A549 (cell line): ENCODE measurements around the gene BMP7.

Source experiments
- BCL3 ChIP-seq: fragments of >200 bp; sonication (Bioruptor Twin); formaldehyde crosslinking; IDR thresholded peaks from 3 replicates; pipeline ENCODE4 v1.6.1; 2016
- BHLHE40 ChIP-seq: IDR thresholded peaks from 2 replicates; pipeline ENCODE4 v1.6.1; 2012; ENCODE audit warnings: low read depth, low read length, inconsistent platforms
- CTCF ChIP-seq: fragments of >200 bp; sonication (Bioruptor Twin); formaldehyde crosslinking; IDR thresholded peaks from 3 replicates; pipeline ENCODE4 v1.5.1; 2016
- ELK1 ChIP-seq: fragments of 150-350 bp; IDR thresholded peaks from 2 replicates; pipeline ENCODE4 v1.6.1; 2014; ENCODE audit warnings: low read depth, mild to moderate bottlenecking, low read length
- EP300 ChIP-seq, 2 experiments: fragments of >200 bp; sonication (Bioruptor Twin); formaldehyde crosslinking; IDR thresholded peaks; 2 replicates in 1 of 2; 3 replicates in 1 of 2; pipeline ENCODE4 v1.6.1; 2016 to 2017
- HOXA7 ChIP-seq: fragments of 250-450 bp; sonication (Bioruptor Pico); IDR thresholded peaks from 2 replicates; pipeline ENCODE4 v1.5.0; 2020; ENCODE audit warnings: mild to moderate bottlenecking, moderate library complexity
- HOXB5 ChIP-seq: fragments of 250-450 bp; sonication (Bioruptor Pico); IDR thresholded peaks from 2 replicates; pipeline ENCODE4 v1.5.0; 2020; ENCODE audit warnings: mild to moderate bottlenecking, moderate library complexity
- MAFK ChIP-seq: fragments of 450-650 bp; IDR thresholded peaks from 2 replicates; pipeline ENCODE4 v1.6.1; 2014; ENCODE audit not compliant: partially characterized antibody
- MAX ChIP-seq: IDR thresholded peaks from 2 replicates; pipeline ENCODE4 v1.6.1; 2012
- POLR2A ChIP-seq: IDR thresholded peaks from 2 replicates; pipeline ENCODE4 v1.6.1; 2012; ENCODE audit warnings: mild to moderate bottlenecking, low read length
- REST ChIP-seq: fragments of 200-600 bp; sonication (generic); IDR thresholded peaks from 2 replicates; pipeline ENCODE4 v1.6.1; 2016; ENCODE audit warnings: antibody characterized with exemption, mild to moderate bottlenecking, moderate library complexity
- TP53 ChIP-seq: fragments of 250-450 bp; sonication (Bioruptor Pico); IDR thresholded peaks from 2 replicates; pipeline ENCODE4 v1.5.0; 2021; ENCODE audit warnings: mild to moderate bottlenecking, moderate library complexity
- ZFP36 ChIP-seq: fragments of 450-650 bp; IDR thresholded peaks from 2 replicates; pipeline ENCODE4 v1.6.1; 2014; ENCODE audit warnings: borderline replicate concordance; ENCODE audit not compliant: partially characterized antibody

GRCh38 chr20:57176842-57177241 lies 89.6 kb downstream of the BMP7 start:
- TF ChIP-seq CTCF (no peak), REST (no peak), HOXA7 (CRISPR knock-in tag) (no peak), HOXB5 (CRISPR knock-in tag) (no peak), TP53 (no peak), EP300 (IDR thresholded peaks at IDR 0.05) (no peak), MAFK (no peak), ZFP36 (no peak), MAX (no peak), BHLHE40 (no peak), BCL3 (no peak), ELK1 (no peak), POLR2A (no peak)
